Transverse colon (tissue), 4 donors: ENCODE measurements around the gene GPC6.

Experiments
- POLR2AphosphoS5 ChIP-seq, 3 donors: sonication (generic); formaldehyde crosslinking; IDR thresholded peaks; one replicate each; pipeline ENCODE4 v1.6.1; 2016; ENCODE audit warnings: antibody characterized with exemption in 3 of 3
- TF ChIP-seq, protein P1 (sequence below), 5 experiments: fragments of 200-600 bp in 3 of 5; fragments of 450-650 bp in 2 of 5; sonication (generic) in 3 of 5; IDR thresholded peaks; 1 replicate in 2 of 5; 2 replicates in 3 of 5; pipeline ENCODE4 v1.5.1; 2016 to 2017; ENCODE audit warnings: antibody characterized with exemption in 5 of 5, inconsistent platforms in 3 of 5, mild to moderate bottlenecking in 2 of 5, moderate library complexity in 1 of 5

DNA sequence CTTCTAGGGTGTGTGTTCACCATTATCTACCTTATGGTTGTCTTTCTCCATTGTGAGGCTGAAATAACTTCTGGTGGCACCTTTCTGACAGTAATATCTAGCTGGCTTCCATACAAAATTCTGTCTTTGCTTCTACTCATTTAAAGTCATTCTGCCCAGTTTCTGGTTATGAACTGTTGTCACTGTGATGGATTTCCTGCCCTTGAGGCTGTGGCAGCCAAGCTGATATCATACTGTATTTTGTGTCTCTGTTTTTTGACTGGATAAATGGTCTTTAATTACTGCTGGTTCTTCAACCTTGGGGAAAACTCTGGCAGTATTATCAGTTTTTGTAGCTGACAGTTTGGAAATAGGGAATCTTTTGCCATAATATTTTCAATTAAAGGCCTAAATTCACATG is 233.4 kb downstream of the GPC6 start:
- no peak for TF ChIP-seq POLR2AphosphoS5 (IDR thresholded peaks at IDR 0.05)
- TF ChIP-seq, protein P1, sequence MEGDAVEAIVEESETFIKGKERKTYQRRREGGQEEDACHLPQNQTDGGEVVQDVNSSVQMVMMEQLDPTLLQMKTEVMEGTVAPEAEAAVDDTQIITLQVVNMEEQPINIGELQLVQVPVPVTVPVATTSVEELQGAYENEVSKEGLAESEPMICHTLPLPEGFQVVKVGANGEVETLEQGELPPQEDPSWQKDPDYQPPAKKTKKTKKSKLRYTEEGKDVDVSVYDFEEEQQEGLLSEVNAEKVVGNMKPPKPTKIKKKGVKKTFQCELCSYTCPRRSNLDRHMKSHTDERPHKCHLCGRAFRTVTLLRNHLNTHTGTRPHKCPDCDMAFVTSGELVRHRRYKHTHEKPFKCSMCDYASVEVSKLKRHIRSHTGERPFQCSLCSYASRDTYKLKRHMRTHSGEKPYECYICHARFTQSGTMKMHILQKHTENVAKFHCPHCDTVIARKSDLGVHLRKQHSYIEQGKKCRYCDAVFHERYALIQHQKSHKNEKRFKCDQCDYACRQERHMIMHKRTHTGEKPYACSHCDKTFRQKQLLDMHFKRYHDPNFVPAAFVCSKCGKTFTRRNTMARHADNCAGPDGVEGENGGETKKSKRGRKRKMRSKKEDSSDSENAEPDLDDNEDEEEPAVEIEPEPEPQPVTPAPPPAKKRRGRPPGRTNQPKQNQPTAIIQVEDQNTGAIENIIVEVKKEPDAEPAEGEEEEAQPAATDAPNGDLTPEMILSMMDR (IDR thresholded peaks at IDR 0.05) = no peak
